Esophagus muscularis mucosa (tissue), 4 donors: ENCODE measurements around the gene MTG2. TPM values are rescaled to one million over a fixed set of nuclear protein-coding genes. Genes with fewer than 3 reads are reported as not detected.

Experiments used
- DNase-seq: peaks from one replicate; pipeline ENCODE4 v3.0.0-alpha.2; 2017; ENCODE audit errors: extremely low spot score
- H3K27ac ChIP-seq, 4 donors: fragments of 200-600 bp; sonication (generic); replicated peaks in 1 of 4; 1 replicate in 3 of 4; 2 replicates in 1 of 4; pipeline ENCODE4 v1.5.1; 2016 to 2019; ENCODE audit warnings: mild to moderate bottlenecking in 1 of 4
- H3K27me3 ChIP-seq, 4 donors: fragments of 200-600 bp; sonication (generic); one replicate each; pipeline versions ENCODE4 v1.5.1 to v1.6.0; 2016 to 2019
- H3K36me3 ChIP-seq, 4 donors: fragments of 200-600 bp; sonication (generic); one replicate each; pipeline ENCODE4 v1.5.1; 2016 to 2019
- H3K4me1 ChIP-seq, 4 donors: fragments of 200-600 bp; sonication (generic); one replicate each; pipeline ENCODE4 v1.5.1; 2016 to 2019
- H3K4me3 ChIP-seq, 4 donors: fragments of 200-600 bp; sonication (generic); 1 replicate in 2 of 4; 2 replicates in 2 of 4; pipeline ENCODE4 v1.5.1; 2016 to 2019; ENCODE audit warnings: mild to moderate bottlenecking in 4 of 4, moderate library complexity in 1 of 4
- H3K9me3 ChIP-seq, 4 donors: fragments of 200-600 bp; sonication (generic); 1 replicate in 3 of 4; 2 replicates in 1 of 4; pipeline ENCODE4 v1.5.1; 2016 to 2019
- EP300 ChIP-seq: sonication (generic); formaldehyde crosslinking; IDR thresholded peaks from one replicate; pipeline ENCODE4 v1.6.1; 2017; ENCODE audit warnings: antibody characterized with exemption
- POLR2A ChIP-seq: fragments of 450-650 bp; IDR thresholded peaks from one replicate; pipeline ENCODE4 v1.6.1; 2017; ENCODE audit warnings: antibody characterized with exemption, moderate library complexity, mild to moderate bottlenecking, low read depth
- POLR2AphosphoS5 ChIP-seq, 2 donors: sonication (generic); formaldehyde crosslinking; IDR thresholded peaks; one replicate each; pipeline ENCODE4 v1.6.1; 2017; ENCODE audit warnings: antibody characterized with exemption in 2 of 2
- WGBS: methylation state at CpG from one replicate; pipeline ENCODE4 v1.1.5; 2018; 5-methylcytosine and 5-hydroxymethylcytosine counted together
- intact Hi-C: fragments of 100-400 bp; cut with DNase I; formaldehyde crosslinking; loops from one replicate; pipeline ENCODE4 v1.15.1; 2023
- total RNA-seq, 4 donors: library from RNA; depleted of rRNA; stranded (reverse); fragments of >200 nt; gene quantifications; one replicate each; pipeline versions ENCODE4 v1.1.0 to v1.2.1, GENCODE V29; 2016
- TF ChIP-seq, protein P1 (sequence below), 3 experiments: fragments of 200-600 bp in 2 of 3; fragments of 450-650 bp in 1 of 3; sonication (generic) in 2 of 3; IDR thresholded peaks; one replicate each; pipeline ENCODE4 v1.5.1; 2017 to 2019; ENCODE audit warnings: antibody characterized with exemption in 3 of 3, mild to moderate bottlenecking in 2 of 3, moderate library complexity in 1 of 3

Gene MTG2
- total RNA-seq, 4 donors from 2014 or later, result 21.6 to 26.5 (median 26.0) TPM

DNA sequence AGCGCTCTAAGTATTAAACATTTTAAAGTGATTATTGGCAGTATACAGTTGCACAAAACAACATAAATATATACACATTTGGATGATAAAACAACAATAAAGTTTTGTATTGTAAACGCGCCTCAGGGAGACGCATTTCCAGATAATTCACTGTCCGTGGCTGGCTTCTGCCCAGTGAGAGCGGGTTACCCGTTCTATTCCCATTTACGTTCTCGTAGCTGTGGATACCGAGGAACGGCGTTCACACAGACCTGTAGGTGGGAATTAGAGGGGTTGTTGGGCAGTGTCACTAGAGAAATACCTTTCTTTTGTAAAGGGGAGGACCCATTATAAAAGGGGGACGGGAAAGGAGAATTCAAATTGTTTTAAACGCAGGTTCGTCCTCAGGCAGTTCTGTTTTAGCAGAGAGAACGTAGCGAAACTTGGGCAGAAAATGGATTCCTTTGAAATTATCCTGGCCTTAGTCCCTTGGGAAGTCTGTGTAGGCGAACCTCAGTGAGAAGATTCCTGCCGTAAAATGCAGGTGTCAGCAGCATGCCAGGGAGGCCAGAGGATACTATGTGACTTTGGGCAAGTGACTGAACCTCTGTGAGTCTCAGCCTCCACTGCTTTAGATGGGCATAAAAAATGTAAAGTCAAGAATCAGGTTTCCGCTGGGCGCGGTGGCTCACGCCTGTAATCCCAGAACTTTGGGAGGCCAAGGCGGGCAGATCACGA lies 756 bp downstream of the MTG2 start:
- TF ChIP-seq, protein P1, sequence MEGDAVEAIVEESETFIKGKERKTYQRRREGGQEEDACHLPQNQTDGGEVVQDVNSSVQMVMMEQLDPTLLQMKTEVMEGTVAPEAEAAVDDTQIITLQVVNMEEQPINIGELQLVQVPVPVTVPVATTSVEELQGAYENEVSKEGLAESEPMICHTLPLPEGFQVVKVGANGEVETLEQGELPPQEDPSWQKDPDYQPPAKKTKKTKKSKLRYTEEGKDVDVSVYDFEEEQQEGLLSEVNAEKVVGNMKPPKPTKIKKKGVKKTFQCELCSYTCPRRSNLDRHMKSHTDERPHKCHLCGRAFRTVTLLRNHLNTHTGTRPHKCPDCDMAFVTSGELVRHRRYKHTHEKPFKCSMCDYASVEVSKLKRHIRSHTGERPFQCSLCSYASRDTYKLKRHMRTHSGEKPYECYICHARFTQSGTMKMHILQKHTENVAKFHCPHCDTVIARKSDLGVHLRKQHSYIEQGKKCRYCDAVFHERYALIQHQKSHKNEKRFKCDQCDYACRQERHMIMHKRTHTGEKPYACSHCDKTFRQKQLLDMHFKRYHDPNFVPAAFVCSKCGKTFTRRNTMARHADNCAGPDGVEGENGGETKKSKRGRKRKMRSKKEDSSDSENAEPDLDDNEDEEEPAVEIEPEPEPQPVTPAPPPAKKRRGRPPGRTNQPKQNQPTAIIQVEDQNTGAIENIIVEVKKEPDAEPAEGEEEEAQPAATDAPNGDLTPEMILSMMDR (IDR thresholded peaks at IDR 0.05), result no peak
- TF ChIP-seq EP300 (no peak), POLR2A (no peak), POLR2AphosphoS5 (IDR thresholded peaks at IDR 0.05) (no peak)
- intact Hi-C loops, result no loop called here
- no peaks in the 10 kb centered on the region for H3K27me3 ChIP-seq
- peak overlapping the region; percentile 87 to 96 (median 88) for H3K4me3 ChIP-seq
- no peak for DNase-seq
- H3K4me1 ChIP-seq, result peaks cover 22 to 44% (median 33%) of the 10 kb centered on the region in 4 donors
- H3K9me3 ChIP-seq, result no peaks in the 10 kb centered on the region
- WGBS, result 28% methylated on average over 25 of the region's 25 CpGs
- H3K27ac ChIP-seq, result peak overlapping the region; percentile 91 to 98 (median 96)
- H3K36me3 ChIP-seq, result peaks cover 0 to 14% (median 13%) of the 10 kb centered on the region in 4 donors

DNA sequence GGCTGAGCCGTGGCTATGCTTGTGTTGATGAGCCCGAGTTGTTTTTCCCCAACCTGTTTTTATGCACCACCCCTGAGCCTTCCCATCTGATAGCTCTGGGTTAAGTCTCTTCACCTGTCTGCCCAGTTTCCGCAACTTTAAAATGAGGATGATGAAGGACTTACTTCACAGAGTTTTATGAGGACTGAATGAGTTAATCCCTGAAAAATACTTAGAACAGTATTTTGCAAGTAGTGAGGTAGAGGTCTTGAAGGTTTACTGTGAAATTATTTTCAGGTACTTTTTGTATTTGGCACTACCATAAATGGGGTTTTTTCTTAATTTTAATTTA lies 3.2 kb downstream of the MTG2 start:
- Histone ChIP-seq H3K27me3 (no peaks in the 10 kb centered on the region), H3K27ac (no peak overlapping the region), H3K9me3 (no peaks in the 10 kb centered on the region), H3K36me3 (peaks cover 0 to 23% (median 22%) of the 10 kb centered on the region in 4 donors), H3K4me3 (no peak overlapping the region), H3K4me1 (peaks cover 22 to 44% (median 33%) of the 10 kb centered on the region in 4 donors)
- DNase-seq, result no peak
- 82% methylated on average over 3 of the region's 3 CpGs for WGBS
- intact Hi-C loops, result no loop called here
- TF ChIP-seq POLR2AphosphoS5 (IDR thresholded peaks at IDR 0.05) (no peak), POLR2A (no peak), EP300 (no peak)
- TF ChIP-seq, protein P1 (IDR thresholded peaks at IDR 0.05), result no peak

DNA sequence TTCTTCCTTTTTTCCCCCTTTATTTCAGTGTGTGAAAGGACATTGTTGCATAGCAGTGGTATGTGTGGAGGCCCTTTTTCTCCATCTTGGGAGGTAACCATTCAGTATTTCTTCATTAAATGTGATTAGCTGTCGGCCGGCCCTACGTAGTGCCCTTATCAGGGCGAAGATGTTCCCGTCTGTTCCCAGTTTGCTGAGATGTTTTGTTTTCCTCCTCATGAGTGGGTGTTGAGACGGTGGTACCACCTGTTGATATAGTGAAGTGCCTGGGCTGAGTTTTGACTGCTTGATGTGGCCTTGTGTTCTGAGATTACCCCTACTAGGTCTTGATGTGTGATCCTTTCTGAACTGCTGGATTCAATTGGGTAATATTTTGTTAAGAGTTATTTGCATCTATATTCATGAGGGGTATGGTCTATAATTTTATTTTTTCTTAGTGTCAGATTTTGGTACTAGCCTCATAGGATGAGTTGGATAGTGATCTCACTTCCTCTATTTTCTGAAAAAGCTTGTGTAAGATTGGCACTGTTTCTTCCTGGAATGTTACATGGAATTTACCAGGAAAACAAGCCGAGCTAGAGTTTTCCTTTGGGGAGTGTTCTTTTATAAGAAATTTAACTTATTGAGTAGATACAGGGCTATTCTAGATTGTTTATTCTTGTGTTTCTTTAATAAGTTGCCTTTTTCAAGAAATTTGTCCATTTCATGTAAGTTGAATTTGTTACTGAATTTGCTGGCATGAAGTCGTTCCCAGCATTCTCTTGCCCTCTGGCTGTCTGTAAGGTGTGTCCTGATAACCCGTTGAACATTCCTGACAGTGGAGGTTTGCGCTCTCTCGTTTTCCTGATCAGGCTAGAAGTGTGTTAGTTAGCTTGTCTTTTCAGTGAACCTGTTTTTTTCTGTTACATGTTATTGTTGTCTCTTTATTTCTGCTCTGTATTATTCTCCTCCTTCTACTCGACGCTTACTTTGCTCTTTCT lies 4.3 kb downstream of the MTG2 start:
- intact Hi-C loops, result no loop called here
- H3K36me3 ChIP-seq, result peaks cover 0 to 34% (median 26%) of the 10 kb centered on the region in 4 donors
- no peak for DNase-seq
- H3K4me3 ChIP-seq, result no peak overlapping the region
- TF ChIP-seq EP300, result no peak
- TF ChIP-seq, protein P1 (IDR thresholded peaks at IDR 0.05), result no peak
- no peak for TF ChIP-seq POLR2AphosphoS5 (IDR thresholded peaks at IDR 0.05)
- TF ChIP-seq POLR2A, result no peak
- peaks cover 17 to 38% (median 28%) of the 10 kb centered on the region in 4 donors for H3K4me1 ChIP-seq
- H3K27me3 ChIP-seq, result no peaks in the 10 kb centered on the region
- H3K9me3 ChIP-seq, result no peaks in the 10 kb centered on the region
- 77% methylated on average over 13 of the region's 13 CpGs for WGBS
- peak overlapping the region in 1 of 4 donors; percentile 1 for H3K27ac ChIP-seq

DNA sequence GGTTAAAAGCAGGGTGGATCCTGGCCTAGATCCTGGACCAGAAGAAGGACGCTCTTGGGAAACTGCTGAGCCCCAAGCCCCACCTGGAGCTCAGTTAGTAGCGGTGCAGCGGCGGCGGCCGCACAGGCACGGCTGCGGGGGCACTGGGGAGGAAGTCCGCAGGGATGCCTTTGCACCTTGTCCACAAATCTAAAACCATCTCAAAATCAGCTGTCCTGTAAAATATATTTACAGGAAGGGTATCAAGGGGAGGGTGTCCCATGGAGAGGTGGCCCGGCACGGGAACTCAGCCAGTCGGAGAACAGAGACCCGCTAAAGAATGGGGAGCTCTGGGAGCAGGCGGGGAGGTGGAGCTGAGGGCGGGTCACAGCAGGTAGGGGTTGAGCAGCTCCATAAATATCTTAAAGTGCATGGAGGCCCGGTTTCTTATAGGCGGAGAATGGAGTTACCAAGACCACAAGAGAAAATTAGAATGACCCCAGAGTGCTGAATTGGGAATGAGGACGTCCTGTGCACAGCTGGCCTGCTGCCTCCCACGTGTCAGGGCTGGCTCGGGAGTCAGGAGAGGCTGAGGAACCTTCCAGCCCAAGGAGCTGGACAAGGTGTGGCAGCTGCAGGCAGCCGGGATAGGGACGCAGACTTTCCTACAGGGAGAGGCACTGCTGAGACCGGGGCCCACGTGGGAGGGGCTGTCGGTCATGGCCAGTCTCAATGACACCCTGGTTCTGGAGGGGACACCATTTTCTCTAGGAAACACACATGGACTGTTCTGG lies 8.0 kb downstream of the MTG2 start:
- Histone ChIP-seq H3K27ac (no peak overlapping the region), H3K9me3 (no peaks in the 10 kb centered on the region), H3K36me3 (peaks cover 4 to 68% (median 42%) of the 10 kb centered on the region in 4 donors), H3K27me3 (no peaks in the 10 kb centered on the region), H3K4me3 (no peak overlapping the region), H3K4me1 (peaks cover 0 to 12% (median 8%) of the 10 kb centered on the region in 4 donors)
- DNase-seq, result no peak
- 81% methylated on average over 25 of the region's 25 CpGs for WGBS
- intact Hi-C loops, result no loop called here
- TF ChIP-seq, protein P1 (IDR thresholded peaks at IDR 0.05), result no peak
- no peak for TF ChIP-seq POLR2A
- no peak for TF ChIP-seq POLR2AphosphoS5 (IDR thresholded peaks at IDR 0.05)
- TF ChIP-seq EP300, result no peak
